GM20000 (cell line): ENCODE data around the gene MFSD2B.
"Not testable (repeated sequence)": the region's sequence is repeated elsewhere in the genome, so short reads cannot be mapped to it uniquely, and the experiment has no call there.

Source experiments
- DNase-seq: peaks from one replicate; pipeline ENCODE4 v3.0.0; 2012; ENCODE audit warnings: low spot score
- TF ChIP-seq, protein P1 (sequence below): IDR thresholded peaks from 2 replicates; pipeline ENCODE4 v1.5.1; 2012; ENCODE audit warnings: mild to moderate bottlenecking, control low read depth; ENCODE audit errors: extremely low read depth, missing control alignments

MFSD2B gene

DNA sequence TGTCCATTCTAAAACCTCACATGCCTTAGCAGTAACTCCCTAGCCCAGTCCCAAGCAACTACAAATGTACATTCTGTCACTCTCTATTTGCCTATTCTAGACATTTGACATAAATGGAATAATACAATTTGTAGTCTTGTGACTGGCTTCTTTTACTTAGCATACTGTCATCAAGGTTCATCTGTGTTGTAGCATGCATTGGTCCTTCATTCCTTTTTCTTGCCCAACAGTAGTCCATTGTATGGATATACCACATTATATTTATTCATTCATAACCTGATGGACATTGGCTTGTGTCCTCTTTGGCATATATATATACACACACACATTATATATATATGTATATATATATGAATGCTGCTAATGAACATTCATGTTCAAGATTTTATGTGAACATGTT, 2.2 kb upstream of the MFSD2B start:
- no peak for DNase-seq
- TF ChIP-seq, protein P1, sequence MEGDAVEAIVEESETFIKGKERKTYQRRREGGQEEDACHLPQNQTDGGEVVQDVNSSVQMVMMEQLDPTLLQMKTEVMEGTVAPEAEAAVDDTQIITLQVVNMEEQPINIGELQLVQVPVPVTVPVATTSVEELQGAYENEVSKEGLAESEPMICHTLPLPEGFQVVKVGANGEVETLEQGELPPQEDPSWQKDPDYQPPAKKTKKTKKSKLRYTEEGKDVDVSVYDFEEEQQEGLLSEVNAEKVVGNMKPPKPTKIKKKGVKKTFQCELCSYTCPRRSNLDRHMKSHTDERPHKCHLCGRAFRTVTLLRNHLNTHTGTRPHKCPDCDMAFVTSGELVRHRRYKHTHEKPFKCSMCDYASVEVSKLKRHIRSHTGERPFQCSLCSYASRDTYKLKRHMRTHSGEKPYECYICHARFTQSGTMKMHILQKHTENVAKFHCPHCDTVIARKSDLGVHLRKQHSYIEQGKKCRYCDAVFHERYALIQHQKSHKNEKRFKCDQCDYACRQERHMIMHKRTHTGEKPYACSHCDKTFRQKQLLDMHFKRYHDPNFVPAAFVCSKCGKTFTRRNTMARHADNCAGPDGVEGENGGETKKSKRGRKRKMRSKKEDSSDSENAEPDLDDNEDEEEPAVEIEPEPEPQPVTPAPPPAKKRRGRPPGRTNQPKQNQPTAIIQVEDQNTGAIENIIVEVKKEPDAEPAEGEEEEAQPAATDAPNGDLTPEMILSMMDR, result no peak

DNA sequence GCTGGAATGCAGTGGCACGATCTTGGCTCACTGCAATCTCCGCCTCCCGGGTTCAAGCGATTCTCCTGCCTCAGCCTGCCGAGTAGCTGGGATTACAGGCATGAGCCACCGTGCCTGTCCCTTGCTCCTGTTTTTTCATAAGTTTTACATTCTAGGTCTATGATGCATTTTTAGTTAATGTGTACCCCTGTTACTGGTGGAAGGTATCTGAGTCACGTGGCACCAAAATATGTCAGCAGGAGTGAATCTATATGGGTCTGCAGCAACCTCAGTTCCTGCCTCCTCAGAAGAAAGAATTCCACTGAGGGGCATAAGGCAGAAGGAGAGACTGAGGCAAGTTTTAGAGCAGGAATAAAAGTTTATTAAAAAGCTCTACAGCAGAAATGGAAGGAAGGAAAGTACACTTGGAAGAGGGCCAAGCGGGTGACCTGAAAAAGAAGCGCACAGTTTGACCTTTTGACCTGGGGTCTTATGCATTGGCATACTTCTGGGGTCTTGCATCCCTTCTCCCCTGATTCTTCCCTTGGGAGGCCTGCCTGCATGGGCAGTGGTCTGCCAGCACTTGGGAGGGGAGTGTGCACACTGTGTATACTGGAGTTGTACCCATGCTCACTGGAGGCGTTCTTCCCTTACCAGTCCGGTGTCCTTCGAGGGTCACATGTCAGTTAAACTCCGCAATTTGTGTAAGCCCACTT, 1.1 kb upstream of the MFSD2B start:
- TF ChIP-seq, protein P1, result no peak
- no peak for DNase-seq

DNA sequence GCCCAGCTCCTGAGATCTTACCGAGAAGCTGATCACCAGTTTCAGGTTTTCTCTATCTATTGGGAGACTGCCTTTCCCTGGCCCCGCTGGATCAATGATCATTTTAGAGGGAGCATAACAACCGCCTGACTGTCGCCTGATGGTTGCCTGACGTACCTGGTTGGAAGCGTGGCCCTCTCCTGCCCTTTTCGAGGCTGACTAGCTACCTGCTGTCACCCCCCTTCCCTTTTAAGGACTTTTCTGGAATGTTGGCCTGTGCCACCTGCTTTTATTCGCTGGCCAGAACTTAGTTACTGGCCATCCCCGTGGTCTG, 562 bp upstream of the MFSD2B start:
- DNase-seq, result no peak
- TF ChIP-seq, protein P1, result no peak

DNA sequence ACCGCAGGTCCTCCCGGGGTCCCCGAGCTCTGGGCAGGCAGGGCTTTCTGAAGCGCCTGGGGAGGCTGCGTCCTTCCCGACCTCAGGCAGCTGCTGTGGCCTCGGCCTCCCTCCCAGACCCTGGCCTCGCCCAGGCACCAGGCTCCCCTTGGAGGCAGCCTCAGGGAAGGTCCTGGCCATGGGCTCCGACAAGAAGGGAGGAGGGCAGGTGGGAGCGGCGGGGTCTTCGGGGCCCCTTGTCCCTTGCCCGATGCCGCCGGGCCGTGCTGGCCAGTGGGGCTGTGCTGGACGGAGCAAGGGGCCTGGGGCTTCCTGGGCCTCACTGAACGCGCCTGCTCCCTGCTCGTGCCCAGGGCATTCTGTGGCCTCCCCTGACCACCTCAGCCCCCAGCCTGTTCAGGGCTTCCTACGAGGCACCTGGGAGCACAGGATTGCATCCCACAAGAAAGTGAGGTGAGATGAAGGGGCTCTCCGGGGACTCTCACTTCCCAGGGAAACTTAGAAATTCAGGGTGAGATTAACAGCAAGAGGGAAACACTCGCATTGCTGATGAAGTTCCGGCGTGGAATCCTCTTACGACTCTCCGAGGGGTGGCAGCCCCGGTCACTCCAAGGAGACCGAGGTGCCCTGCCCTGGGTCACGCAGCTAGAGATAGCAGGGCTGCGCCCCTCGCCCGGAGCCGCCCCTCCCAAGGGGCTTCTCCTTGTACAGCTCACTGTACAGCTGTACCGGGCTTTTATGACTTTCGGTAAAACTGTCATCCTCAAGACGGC, 778 bp downstream of the MFSD2B start:
- TF ChIP-seq, protein P1, result no peak
- no peak for DNase-seq

DNA sequence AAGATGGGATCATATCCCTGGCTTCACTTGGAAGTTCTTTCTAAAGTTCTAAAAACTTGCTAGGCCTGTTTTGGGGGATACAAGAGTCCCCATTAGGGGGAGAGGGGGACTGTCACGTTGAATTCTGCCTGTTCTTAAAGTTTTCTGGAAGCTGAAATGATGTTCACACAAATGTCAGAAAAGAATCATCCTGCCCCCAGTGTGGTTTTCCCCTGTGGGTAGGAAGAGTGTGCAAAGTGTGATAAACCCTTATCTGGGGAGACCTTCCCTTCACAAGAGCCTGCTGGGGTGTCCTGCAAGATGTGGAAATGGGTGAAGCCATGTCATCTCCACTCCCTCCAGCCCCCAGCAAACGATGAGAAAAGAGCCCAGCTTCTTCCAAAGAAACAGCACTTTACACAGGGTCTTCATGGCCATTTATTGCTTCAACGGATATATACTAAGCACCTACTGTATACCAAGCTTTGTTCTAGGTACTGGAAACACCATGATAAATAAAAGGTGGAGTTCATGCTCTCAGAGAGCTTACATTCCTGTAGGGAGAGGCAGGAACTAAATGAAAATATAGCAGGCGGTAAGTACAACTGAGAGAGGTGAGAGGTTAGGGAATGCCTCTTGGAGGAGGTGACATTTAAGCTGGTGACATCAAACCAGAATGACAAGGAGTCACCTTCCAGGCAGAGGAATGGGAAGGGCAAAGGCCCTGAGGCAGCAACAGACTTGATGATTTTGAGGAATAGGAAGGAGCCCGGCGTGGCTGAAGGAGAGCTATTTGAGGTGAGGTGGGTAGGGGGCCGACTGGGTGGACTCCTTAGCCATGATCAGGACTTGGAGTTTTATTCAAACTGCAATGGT, 1.6 kb downstream of the MFSD2B start:
- no peak for DNase-seq
- TF ChIP-seq, protein P1, result no peak

DNA sequence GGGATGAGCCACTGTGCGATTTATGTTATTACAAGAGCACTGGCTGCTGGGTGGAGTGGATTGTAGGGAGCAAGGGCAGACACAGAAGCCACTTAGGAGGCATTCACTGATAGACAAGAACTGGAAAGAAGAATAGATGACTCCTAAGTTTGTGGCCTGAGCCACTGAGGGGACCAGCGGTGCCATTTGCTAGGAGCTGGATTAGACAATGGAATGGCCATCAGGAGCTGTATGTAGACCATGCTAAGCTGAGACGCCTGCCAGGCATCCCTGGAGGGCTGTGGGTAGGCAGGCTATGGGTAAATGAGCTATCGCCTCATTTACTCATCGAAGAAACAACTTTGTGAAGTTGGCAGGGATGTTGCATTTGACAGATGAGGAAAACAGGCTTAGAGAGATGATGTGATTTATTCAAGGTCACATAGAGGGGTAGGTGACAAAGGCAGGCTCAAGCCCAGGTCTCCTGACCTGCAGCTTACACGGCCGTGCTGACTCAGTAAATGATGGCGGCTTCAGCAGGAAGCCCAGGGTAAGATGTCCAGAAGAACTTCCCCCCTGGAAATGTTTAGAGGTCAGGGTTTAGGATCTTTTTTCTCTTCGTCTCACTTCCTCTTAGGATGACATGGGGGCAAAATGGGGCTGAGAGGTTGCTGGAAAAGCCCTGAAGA, 2.8 kb downstream of the MFSD2B start:
- no peak for DNase-seq
- TF ChIP-seq, protein P1, result no peak

DNA sequence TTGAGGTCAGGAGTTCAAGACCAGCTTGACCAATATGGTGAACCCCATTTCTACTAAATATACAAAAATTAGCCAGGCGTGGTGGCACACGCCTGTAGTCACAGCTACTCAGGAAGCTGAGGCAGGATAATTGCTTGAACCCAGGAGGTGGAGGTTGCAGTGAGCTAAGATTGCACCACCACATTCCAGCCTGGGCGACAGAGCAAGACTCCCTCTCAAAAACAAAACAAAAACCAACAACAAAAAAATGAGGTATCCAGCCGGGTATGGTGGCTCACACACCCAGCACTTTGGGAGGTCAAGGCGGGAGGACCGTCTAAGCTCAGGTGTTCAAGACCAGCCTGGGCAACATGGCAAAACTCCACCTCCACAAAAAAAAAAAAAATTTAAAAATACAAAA, 5.0 kb downstream of the MFSD2B start:
- not testable (repeated sequence) for DNase-seq
